ENCODE measurements around the gene SCN2A.
"Not testable (repeated sequence)": the region's sequence is repeated elsewhere in the genome, so short reads cannot be mapped to it uniquely, and the experiment has no call there.

Gene SCN2A

DNA sequence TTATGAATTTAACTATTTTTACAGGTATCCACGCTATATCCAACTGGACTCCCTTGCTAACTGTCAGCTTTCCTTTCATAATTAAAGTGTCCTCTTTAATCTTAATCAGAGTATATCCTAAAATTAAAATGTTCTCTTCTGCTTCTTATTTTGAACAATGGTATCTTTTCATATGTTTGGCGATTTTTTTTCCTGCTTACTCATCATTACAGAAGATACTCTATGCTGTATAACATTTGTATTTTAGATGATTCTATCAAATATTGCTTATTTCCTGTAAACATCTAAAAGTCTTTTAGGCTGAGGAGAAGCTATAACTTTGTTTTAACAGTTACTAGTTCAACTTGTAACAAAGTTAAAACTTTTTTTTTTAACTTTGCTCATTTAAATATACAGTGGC is 17.4 kb downstream of the SCN2A start:
- no peak for DNase-seq

DNA sequence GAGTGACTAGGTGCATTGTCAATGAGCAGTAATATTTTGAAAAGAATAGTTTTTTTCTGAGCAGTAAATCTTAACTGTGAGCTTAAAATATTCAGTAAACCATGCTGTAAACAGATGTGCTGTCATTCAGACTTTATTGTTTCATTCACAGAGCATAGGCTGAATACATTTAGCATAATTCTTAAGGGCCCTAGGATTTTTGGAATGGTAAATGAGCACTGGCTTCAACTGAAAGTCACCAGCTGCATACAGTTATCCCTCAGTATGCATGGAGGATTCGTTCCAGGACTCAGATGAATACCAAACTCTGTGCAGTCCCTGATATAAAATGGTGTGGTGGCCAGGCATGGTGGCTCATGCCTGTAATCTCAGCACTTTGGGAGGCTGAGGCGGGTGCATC is 21.1 kb downstream of the SCN2A start:
- not testable (repeated sequence) for DNase-seq

GRCh38 chr2:165268754-165269153 is 29.5 kb downstream of the SCN2A start:
- no peak for DNase-seq

DNA sequence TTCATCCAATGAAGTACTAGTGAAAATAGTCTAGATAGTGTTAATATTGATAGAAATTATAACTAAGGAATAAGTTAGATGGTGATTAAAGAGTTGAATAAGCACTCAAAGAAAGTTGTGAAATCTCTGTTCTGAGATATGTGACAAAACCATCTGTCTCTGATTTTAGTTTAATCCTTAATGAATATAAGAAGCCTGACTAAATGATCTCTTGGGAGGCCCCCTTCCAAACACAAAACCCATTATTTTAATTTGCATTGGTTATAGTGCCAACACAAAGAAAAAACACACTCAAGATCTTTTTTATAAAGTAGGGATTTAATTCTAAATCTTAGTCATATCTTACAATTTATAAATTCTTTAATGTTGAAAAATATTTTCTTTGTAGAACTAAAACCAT is 34.0 kb downstream of the SCN2A start:
- no peak for DNase-seq

DNA sequence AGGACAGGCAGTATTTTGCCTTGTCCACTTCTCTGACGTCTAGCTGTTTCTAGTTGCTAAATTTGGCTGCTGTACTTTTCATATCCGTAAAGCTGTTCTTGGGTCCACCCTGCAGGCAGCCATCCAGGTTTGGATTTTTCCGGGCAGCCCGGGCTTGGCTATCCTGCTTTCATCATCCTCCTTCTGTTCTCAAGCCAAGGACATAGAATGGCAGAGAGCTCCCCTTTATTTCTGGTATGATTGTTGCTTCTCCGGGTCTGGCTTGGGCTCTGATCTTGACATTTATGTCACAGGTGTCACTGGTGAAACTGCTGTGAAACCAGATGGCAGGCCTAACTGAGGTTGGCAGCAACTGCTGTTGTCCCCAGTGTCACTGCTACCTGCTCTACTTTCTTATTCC is 35.5 kb downstream of the SCN2A start:
- no peak for DNase-seq

- no peak for DNase-seq
Observed at GRCh38 chr2:165275932-165276331, 36.7 kb downstream of the SCN2A start.

DNA sequence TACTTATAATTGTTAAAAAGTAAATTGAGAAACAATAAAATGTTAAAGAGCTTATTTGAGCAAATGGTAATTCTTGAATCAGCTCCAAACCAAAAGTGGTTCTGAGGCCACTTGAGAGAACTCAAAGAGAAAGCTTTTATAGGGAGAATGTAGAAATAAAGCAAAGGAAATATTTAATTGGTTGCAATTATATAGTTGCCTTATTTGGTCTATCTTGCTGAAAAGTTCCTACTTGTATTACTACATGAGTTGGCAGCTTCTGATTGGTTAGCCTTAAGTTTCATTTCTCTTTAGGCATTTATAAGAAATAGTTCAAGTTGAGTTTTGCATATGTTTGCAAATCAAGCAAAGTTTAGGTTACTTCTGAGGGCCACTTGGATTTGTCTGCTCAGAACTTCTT is 38.1 kb downstream of the SCN2A start:
- DNase-seq, result no peak

DNA sequence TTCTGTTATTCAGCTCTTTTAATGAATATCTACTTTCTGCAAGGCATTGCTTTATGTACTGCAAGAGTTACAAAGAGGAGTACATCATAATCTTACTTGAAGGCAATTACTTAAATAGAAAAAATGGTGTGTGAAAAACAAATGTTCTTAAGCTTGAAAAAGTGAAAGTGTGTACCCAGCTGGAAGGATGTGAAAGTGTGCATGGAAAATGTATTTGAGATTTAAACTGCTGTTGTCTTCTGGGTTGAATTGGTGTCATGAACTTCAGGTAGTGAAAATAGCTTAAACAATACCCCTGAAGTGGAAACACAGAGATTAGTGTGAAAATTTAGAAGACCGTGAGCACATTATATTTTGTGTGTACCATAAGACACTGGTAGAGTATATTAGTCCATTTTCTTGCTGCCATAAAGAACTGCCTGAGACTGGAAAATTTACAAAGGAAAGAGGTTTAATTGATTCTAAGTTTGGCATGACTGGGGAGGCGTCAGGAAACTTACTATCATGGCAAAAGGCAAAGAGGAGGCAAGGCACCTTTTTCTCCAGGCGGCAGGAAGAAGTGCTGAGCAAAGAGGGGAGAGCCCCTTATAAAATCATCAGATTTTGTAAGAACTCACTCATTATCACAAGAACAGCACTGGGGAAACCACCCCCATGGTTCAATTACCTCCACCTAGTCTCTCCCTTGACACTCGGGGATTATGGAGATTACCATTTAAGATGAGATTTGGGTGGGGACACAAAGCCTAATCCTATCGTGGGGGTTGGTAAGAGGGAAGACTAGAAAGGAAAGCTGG is 38.8 kb downstream of the SCN2A start:
- no peak for DNase-seq

DNA sequence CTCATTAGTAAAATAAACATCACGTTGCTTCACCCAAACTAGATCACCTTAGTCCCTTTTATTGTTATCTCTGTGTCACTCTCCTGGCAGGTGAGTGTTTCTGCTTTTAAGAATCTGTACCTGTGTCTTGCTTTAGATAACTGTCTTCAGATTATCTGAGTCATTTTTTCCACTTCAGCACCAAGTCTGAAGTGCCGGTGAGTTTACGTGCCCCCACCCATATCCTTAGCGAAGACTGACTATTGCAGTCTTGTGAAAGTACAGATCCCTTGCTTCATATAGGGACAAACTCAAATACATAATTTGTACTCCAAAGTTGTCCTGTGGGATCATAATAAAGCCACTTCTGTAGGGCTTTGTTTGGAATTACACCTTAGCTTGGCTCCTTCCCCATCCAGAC is 41.1 kb downstream of the SCN2A start:
- no peak for DNase-seq

- no peak for DNase-seq
Observed at GRCh38 chr2:165281387-165281786, 42.2 kb downstream of the SCN2A start.

- DNase-seq, result no peak
Observed at GRCh38 chr2:165283342-165283741, 44.1 kb downstream of the SCN2A start.

GRCh38 chr2:165287094-165287778 is 48.0 kb downstream of the SCN2A start:
- no peak for DNase-seq

DNA sequence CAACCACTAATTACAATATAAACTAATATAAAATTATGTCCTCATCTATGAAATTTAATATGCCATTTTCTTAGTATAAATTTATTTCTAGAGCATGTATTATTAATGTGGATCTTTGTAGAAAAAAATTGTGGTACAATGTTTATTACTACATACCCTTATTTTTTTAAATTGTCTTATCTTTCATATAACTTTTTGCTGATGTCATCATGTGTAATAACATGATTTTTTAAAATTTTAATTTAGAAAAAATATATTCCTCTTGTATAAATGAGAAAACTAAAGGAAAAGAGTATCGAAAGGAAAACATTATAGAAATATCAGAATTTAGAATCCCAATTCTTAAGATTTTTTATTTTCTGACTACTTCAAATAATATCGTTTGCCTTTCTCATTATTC is 49.9 kb downstream of the SCN2A start:
- DNase-seq, result no peak

DNA sequence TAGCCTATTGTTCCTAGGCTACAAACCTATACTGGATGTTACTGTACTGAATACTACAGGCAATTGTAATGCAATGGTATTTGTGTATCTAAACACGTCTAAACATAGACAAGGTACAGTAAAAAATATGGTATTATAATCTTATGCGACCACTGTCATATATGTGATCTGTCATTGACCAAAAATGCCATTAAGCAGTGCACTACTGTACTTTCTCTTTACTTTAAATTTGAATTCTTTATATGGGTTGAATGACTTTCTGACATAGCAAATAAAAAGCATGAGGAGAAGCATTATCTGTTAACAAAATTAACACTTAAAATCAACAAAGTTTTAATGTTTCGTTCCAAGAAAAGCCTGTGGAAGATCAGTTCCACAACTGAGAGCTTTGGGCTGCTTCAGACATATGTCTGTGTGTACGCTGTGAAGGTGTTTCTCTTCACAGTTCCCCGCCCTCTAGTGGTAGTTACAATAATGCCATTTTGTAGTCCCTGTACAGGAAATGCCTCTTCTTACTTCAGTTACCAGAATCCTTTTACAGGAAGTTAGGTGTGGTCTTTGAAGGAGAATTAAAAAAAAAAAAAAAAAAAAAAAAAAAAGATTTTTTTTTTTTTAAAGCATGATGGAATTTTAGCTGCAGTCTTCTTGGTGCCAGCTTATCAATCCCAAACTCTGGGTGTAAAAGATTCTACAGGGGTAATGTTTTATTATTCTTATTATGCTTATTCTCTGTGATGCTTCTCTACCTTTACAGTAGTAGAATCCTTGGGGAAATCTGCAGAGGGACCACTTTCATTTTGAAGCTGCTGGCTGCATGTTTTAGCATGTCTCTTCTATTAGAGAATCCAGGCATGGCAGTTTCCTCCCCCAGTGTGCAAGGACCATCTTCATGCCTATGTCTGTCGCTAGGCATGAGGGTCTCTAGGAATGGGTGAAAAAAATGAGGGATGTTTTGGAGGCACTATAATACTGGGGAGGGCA is 54.5 kb downstream of the SCN2A start:
- DNase-seq, result peak; percentile 68

DNA sequence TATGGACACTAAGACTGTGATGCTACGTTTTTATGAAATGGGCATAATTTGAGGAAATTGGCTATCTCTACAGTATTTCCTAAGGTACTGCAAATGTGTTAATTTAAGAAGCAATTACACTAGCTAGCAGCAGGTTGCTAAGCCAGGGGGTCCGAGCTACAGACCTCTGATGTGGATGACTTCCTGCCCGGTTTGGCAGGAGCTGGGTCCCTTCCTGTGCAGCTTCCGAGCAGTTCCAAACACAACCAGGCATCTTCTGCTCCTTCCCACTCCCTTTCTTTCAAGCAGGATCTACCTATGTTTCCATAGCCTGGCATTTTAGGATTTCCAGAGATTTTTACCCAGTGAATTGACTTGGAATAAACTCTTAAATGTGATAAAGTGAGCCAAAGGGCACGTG is 55.7 kb downstream of the SCN2A start:
- DNase-seq, result no peak

GRCh38 chr2:165295643-165296042 is 56.4 kb downstream of the SCN2A start:
- DNase-seq, result no peak

DNA sequence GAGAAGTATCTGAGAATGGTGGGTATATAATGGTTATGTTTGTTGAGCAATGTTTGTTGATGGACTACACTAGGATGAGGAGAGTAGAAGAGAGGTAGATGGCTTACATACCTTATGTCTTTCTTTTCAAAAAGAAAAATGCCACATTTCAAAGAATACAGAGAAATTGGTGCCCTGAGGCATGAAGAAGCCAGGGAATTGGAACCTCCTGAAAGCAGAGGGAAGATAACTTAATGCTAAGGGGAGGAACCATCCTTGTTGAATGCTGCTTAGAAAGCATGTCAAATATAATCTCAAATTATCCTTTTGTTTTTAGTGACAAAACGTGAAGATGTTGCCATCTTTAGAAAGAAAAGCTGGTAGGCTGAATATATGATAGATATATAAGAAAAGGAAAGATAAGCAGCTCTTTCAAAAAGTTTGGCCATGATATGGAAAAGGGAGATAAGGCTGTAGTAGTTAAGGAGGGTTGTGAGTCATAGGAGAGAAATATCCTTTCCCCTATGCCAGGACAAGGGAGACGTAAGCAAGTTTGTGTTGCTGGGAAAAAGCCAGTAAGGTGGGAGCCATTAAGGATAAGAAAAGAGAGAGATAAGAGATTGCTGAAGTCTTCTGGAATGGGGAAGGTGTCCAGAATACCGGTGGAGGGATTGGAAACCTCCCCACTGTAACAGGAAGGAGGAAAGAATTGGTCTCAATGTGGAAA is 66.3 kb downstream of the SCN2A start:
- no peak for DNase-seq

GRCh38 chr2:165307317-165307716 is 68.1 kb downstream of the SCN2A start:
- no peak for DNase-seq

DNA sequence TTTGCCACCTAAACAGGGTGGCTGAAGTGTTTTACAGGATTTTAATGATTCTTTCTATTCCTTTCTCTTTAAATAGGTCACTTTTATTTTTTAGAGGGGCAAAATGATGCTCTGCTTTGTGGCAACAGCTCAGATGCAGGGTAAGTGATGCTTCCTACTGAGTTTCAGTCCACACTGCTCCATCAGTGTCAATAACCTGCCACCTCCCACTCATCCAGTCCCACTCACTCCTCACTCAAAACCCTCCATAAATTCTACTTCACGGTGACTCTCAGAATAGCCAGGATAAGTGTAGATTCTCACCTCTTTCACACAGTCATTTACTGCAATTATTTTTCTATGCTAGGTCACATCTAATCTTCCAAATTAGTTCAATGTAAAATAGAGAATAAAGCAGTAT is 72.7 kb downstream of the SCN2A start:
- no peak for DNase-seq

GRCh38 chr2:165312999-165313398 is 73.8 kb downstream of the SCN2A start:
- no peak for DNase-seq

DNA sequence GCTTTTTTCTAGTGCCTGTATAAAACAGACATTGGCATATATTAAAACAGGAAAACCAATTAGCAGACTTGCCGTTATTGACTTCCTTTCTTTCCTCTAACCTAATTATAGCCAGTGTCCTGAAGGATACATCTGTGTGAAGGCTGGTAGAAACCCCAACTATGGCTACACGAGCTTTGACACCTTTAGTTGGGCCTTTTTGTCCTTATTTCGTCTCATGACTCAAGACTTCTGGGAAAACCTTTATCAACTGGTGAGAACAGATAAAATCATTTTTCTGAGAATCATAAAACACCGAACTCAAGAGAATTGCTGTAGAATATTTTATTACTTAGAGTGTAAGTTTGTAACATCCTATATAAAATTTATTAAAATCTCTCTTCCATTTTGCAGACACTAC is 74.3 kb downstream of the SCN2A start:
- DNase-seq, result no peak

DNA sequence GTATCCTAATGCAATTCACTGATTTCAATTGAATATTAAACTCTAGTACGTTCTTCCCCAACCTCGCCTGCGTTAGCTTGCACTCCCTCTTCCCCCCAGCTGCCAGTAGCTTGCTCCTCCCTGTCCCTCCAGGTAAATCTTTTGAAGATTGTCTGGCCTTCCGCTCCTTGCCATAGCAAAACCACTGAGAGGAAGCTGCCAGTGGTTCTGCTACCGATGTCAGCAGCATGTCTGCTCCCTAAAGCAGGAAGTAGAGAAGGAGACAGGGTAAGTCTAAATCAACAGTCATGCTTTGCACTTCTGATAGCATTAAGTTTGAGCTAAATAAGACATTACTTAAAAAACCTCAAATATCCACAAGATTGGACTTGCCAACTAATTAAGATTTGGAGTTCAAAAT is 89.1 kb downstream of the SCN2A start:
- no peak for DNase-seq

DNA sequence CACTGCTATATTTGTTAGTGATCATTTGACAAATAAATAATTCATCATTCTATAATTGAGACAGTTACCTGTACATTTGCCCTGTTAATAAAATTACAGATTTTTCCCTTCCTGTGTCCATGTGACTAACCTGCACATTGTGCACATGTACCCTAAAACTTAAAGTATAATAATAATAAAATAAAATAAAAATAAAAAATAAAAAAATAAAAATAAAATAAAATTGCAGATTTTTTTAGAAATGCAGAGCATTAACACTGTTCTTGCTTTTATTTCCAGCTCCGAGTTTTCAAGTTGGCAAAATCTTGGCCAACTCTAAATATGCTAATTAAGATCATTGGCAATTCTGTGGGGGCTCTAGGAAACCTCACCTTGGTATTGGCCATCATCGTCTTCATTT is 105.1 kb downstream of the SCN2A start:
- not testable (repeated sequence) for DNase-seq
